H9 (cell line): Measurements from ENCODE around the gene HNMT. TPM values are rescaled to one million over a fixed set of nuclear protein-coding genes. Genes with fewer than 3 reads are reported as not detected.

ENCODE experiments used
- DNase-seq: peaks from one replicate; pipeline ENCODE4 v3.0.0-alpha.2; 2017
- H2AFZ ChIP-seq: one replicate; pipeline ENCODE4 v1.6.1; 2013; ENCODE audit warnings: mild to moderate bottlenecking, low read length, control low read depth, moderate library complexity
- H2AK5ac ChIP-seq: 2 replicates; pipeline ENCODE4 v1.6.1; 2013; ENCODE audit warnings: low read length, control low read depth, mixed read lengths; ENCODE audit not compliant: insufficient read length
- H2BK120ac ChIP-seq: one replicate; pipeline ENCODE4 v1.6.1; 2013; ENCODE audit warnings: low read depth, mild to moderate bottlenecking, low read length, control low read depth, inconsistent platforms; ENCODE audit not compliant: poor library complexity, severe bottlenecking
- H2BK12ac ChIP-seq: 2 replicates; pipeline ENCODE4 v1.6.1; 2013; ENCODE audit warnings: low read length, control low read depth, mixed read lengths, low read depth; ENCODE audit not compliant: insufficient read length
- H2BK15ac ChIP-seq: 2 replicates; pipeline ENCODE4 v1.6.1; 2013; ENCODE audit warnings: low read depth, low read length, control low read depth
- H2BK20ac ChIP-seq: one replicate; pipeline ENCODE4 v1.6.1; 2013; ENCODE audit warnings: low read depth, mild to moderate bottlenecking, low read length, control low read depth, inconsistent platforms; ENCODE audit not compliant: poor library complexity, severe bottlenecking
- H2BK5ac ChIP-seq: 2 replicates; pipeline ENCODE4 v1.6.1; 2013; ENCODE audit warnings: low read length, control low read depth, mixed read lengths; ENCODE audit not compliant: insufficient read length
- H3K14ac ChIP-seq: 2 replicates; pipeline ENCODE4 v1.6.1; 2013; ENCODE audit warnings: low read length, control low read depth; ENCODE audit not compliant: insufficient read depth
- H3K18ac ChIP-seq: 2 replicates; pipeline ENCODE4 v1.6.1; 2013; ENCODE audit warnings: low read depth, mild to moderate bottlenecking, mixed read lengths, low read length, control low read depth; ENCODE audit not compliant: insufficient read length
- H3K23ac ChIP-seq: 2 replicates; pipeline ENCODE4 v1.6.1; 2013; ENCODE audit warnings: low read length, control low read depth, mixed read lengths, low read depth; ENCODE audit not compliant: insufficient read length
- H3K23me2 ChIP-seq: 2 replicates; pipeline ENCODE4 v1.6.1; 2013; ENCODE audit warnings: low read depth, mild to moderate bottlenecking, mixed read lengths, low read length, control low read depth; ENCODE audit not compliant: insufficient read length, poor library complexity, severe bottlenecking
- H3K27ac ChIP-seq: 2 replicates; pipeline ENCODE4 v1.5.1; 2013; ENCODE audit warnings: low read length, control low read depth, mixed read lengths, low read depth; ENCODE audit not compliant: insufficient read length
- H3K27me3 ChIP-seq: 2 replicates; pipeline ENCODE4 v1.6.1; 2013; ENCODE audit warnings: low read length, control low read depth, inconsistent platforms; ENCODE audit not compliant: insufficient read depth
- H3K4ac ChIP-seq: 2 replicates; pipeline ENCODE4 v1.6.1; 2013; ENCODE audit warnings: low read depth, mild to moderate bottlenecking, control low read depth, inconsistent platforms, low read length, moderate library complexity
- H3K4me1 ChIP-seq: 2 replicates; pipeline ENCODE4 v1.6.1; 2013; ENCODE audit warnings: low read length, control low read depth, inconsistent platforms; ENCODE audit not compliant: insufficient read depth
- H3K4me2 ChIP-seq: 2 replicates; pipeline ENCODE4 v1.6.1; 2013; ENCODE audit warnings: low read length, control low read depth, mixed read lengths; ENCODE audit not compliant: insufficient read length, insufficient read depth
- H3K56ac ChIP-seq: 2 replicates; pipeline ENCODE4 v1.6.1; 2013; ENCODE audit warnings: low read depth, mild to moderate bottlenecking, mixed read lengths, low read length, control low read depth; ENCODE audit not compliant: insufficient read length
- H3K79me1 ChIP-seq: 2 replicates; pipeline ENCODE4 v1.6.1; 2013; ENCODE audit warnings: low read depth, mild to moderate bottlenecking, moderate library complexity, low read length, control low read depth, inconsistent platforms; ENCODE audit not compliant: insufficient read depth, poor library complexity, severe bottlenecking
- H3K79me2 ChIP-seq: 2 replicates; pipeline ENCODE4 v1.6.1; 2013; ENCODE audit warnings: low read length, control low read depth, inconsistent platforms; ENCODE audit not compliant: insufficient read depth
- H3K9ac ChIP-seq: 2 replicates; pipeline ENCODE4 v1.6.1; 2013; ENCODE audit warnings: low read length, control low read depth, mixed read lengths; ENCODE audit not compliant: insufficient read length; ENCODE audit errors: extremely low read depth
- H3K9me3 ChIP-seq: one replicate; pipeline ENCODE4 v1.6.1; 2013; ENCODE audit warnings: low read depth, low read length, inconsistent platforms; ENCODE audit not compliant: control insufficient read depth
- H3T11ph ChIP-seq: one replicate; pipeline ENCODE4 v1.6.1; 2013; ENCODE audit warnings: mild to moderate bottlenecking, low read length, control low read depth, inconsistent platforms
- H4K20me1 ChIP-seq: one replicate; pipeline ENCODE4 v1.6.1; 2013; ENCODE audit not compliant: control insufficient read depth, insufficient read length, insufficient read depth
- H4K5ac ChIP-seq: 2 replicates; pipeline ENCODE4 v1.6.1; 2013; ENCODE audit warnings: low read depth, mild to moderate bottlenecking, mixed read lengths, low read length, control low read depth; ENCODE audit not compliant: insufficient read length
- H4K8ac ChIP-seq: replicated peaks from 2 replicates; pipeline ENCODE4 v1.6.1; 2013; ENCODE audit warnings: low read length, control low read depth, mixed read lengths, low read depth; ENCODE audit not compliant: insufficient read length
- H4K91ac ChIP-seq: 2 replicates; pipeline ENCODE4 v1.6.1; 2013; ENCODE audit warnings: low read depth, mild to moderate bottlenecking, moderate library complexity, mixed read lengths, low read length, control low read depth; ENCODE audit not compliant: insufficient read length
- H3K27ac Mint-ChIP-seq, 3 experiments: 2 replicates in 2 of 3; 3 replicates in 1 of 3; pipeline ENCODE4 v1.8.0; 2020 to 2021; ENCODE audit warnings: mixed read lengths in 3 of 3, mild to moderate bottlenecking in 1 of 3, moderate library complexity in 1 of 3
- H3K27me3 Mint-ChIP-seq: 2 replicates; pipeline ENCODE4 v1.8.0; 2021; ENCODE audit warnings: low read depth, mild to moderate bottlenecking, moderate library complexity, mixed read lengths
- H3K36me3 Mint-ChIP-seq, 3 experiments: 2 replicates in 2 of 3; 3 replicates in 1 of 3; pipeline ENCODE4 v1.8.0; 2020 to 2021; ENCODE audit warnings: low read depth in 3 of 3, mixed read lengths in 3 of 3; ENCODE audit not compliant: insufficient read depth in 1 of 3
- H3K4me1 Mint-ChIP-seq, 2 experiments: 2 replicates each; pipeline ENCODE4 v1.8.0; 2020; ENCODE audit warnings: mixed read lengths in 2 of 2
- H3K4me3 Mint-ChIP-seq, 2 experiments: 2 replicates in 1 of 2; 3 replicates in 1 of 2; pipeline ENCODE4 v1.8.0; 2020 to 2021; ENCODE audit warnings: mild to moderate bottlenecking in 2 of 2, mixed read lengths in 2 of 2, moderate library complexity in 1 of 2
- H3K9me3 Mint-ChIP-seq, 2 experiments: 2 replicates in 1 of 2; 3 replicates in 1 of 2; pipeline ENCODE4 v1.8.0; 2020; ENCODE audit warnings: mild to moderate bottlenecking in 2 of 2, mixed read lengths in 2 of 2, moderate library complexity in 1 of 2
- CTCF ChIP-seq: fragments of 200-600 bp; sonication (generic); conservative IDR thresholded peaks from 3 replicates; pipeline ENCODE4 v1.8.0; 2021; ENCODE audit warnings: antibody characterized with exemption, mild to moderate bottlenecking
- WGBS: extraction: QIAGEN DNeasy Blood & Tissue Kit; methylation state at CpG from one replicate; pipeline ENCODE4 v1.1.7; 2013; ENCODE audit warnings: missing lambda C conversion rate, low lambda C conversion rate, mixed read lengths; ENCODE audit not compliant: insufficient read length; ENCODE audit errors: extremely low coverage; 5-methylcytosine and 5-hydroxymethylcytosine counted together
- total RNA-seq: library from RNA; stranded (reverse); gene quantifications from 2 replicates; pipeline ENCODE4 v1.2.1, GENCODE V29; 2021

The HNMT gene
- total RNA-seq, 1 experiment from 2014 or later = 1.3 TPM

GRCh38 chr2:138023298-138023697 is 59.0 kb downstream of the HNMT start:
- H3K9ac ChIP-seq = no peak overlapping the region
- Mint-ChIP-seq H3K27me3 (no peaks in the 10 kb centered on the region), H3K36me3 (no peaks in the 10 kb centered on the region), H3K4me1 (peaks cover 4 to 5% of the 10 kb centered on the region in 2 experiments; a peak in 3 of 4 replicates), H3K27ac (no peak overlapping the region), H3K4me3 (no peak overlapping the region), H3K9me3 (no peaks in the 10 kb centered on the region)
- H3K4me1 ChIP-seq = no peaks in the 10 kb centered on the region; the same call in 1 of the 2 replicates
- H2BK120ac ChIP-seq = no peak overlapping the region
- no peak overlapping the region for H3T11ph ChIP-seq
- WGBS = no CpG with 5 or more reads among the region's 4 CpGs
- no peaks in the 10 kb centered on the region for H3K27me3 ChIP-seq
- no peak overlapping the region for H2BK20ac ChIP-seq
- no peaks in the 10 kb centered on the region for H4K20me1 ChIP-seq
- H4K91ac ChIP-seq = no peak overlapping the region
- no peak overlapping the region for H2BK15ac ChIP-seq
- no peak overlapping the region for H3K14ac ChIP-seq
- no peak overlapping the region for H2BK12ac ChIP-seq
- H4K8ac ChIP-seq = no peak overlapping the region
- no peaks in the 10 kb centered on the region for H3K23me2 ChIP-seq
- H3K23ac ChIP-seq = no peak overlapping the region
- no peak overlapping the region for H3K4me2 ChIP-seq
- H3K79me2 ChIP-seq = no peaks in the 10 kb centered on the region
- no peak overlapping the region for H3K4ac ChIP-seq
- no peaks in the 10 kb centered on the region for H3K9me3 ChIP-seq
- no peaks in the 10 kb centered on the region for H3K79me1 ChIP-seq
- no peak overlapping the region for H2BK5ac ChIP-seq
- no peak overlapping the region for H4K5ac ChIP-seq
- H2AFZ ChIP-seq = no peak overlapping the region
- H2AK5ac ChIP-seq = no peak overlapping the region
- no peak overlapping the region for H3K27ac ChIP-seq
- H3K56ac ChIP-seq = no peak overlapping the region
- TF ChIP-seq CTCF = no peak
- no peak for DNase-seq
- no peak overlapping the region for H3K18ac ChIP-seq
